Progenitor cell of endocrine pancreas (in vitro differentiated cells): ENCODE data around the gene TAF4. TPM values are rescaled to one million over a fixed set of nuclear protein-coding genes. Genes with fewer than 3 reads are reported as not detected.

Experiments used
- DNase-seq: peaks from one replicate; pipeline ENCODE4 v3.0.0; 2021; ENCODE audit warnings: low spot score; ENCODE audit not compliant: unreplicated experiment
- H3K27ac Mint-ChIP-seq: 2 replicates; pipeline ENCODE4 v1.8.0; 2021; ENCODE audit warnings: mild to moderate bottlenecking, moderate library complexity, mixed read lengths
- H3K27me3 Mint-ChIP-seq: 2 replicates; pipeline ENCODE4 v1.8.0; 2021; ENCODE audit warnings: mixed read lengths
- H3K36me3 Mint-ChIP-seq: 2 replicates; pipeline ENCODE4 v1.8.0; 2022; ENCODE audit warnings: mixed read lengths; ENCODE audit not compliant: insufficient read depth
- H3K4me1 Mint-ChIP-seq: 2 replicates; pipeline ENCODE4 v1.8.0; 2021; ENCODE audit warnings: low read depth, mixed read lengths
- H3K4me3 Mint-ChIP-seq: 2 replicates; pipeline ENCODE4 v1.8.0; 2021; ENCODE audit warnings: low read depth, mild to moderate bottlenecking, moderate library complexity, mixed read lengths
- H3K9me3 Mint-ChIP-seq: 2 replicates; pipeline ENCODE4 v1.8.0; 2021; ENCODE audit warnings: low read depth, mixed read lengths
- CTCF ChIP-seq: fragments of 200-600 bp; sonication (generic); IDR thresholded peaks from one replicate; pipeline ENCODE4 v1.5.0; 2021; ENCODE audit warnings: antibody characterized with exemption, mild to moderate bottlenecking; ENCODE audit not compliant: unreplicated experiment
- total RNA-seq: library from RNA; stranded (reverse); gene quantifications from 2 replicates; pipeline ENCODE4 v1.2.1, GENCODE V29; 2021

TAF4 gene
- total RNA-seq, 1 donor from 2014 or later = 34.7 TPM

GRCh38 chr20:61970357-61970756 lies 95.3 kb downstream of the TAF4 start:
- no peak overlapping the region for H3K27ac Mint-ChIP-seq
- peaks cover 20% of the 10 kb centered on the region for H3K36me3 Mint-ChIP-seq
- DNase-seq = no peak
- H3K4me3 Mint-ChIP-seq = no peak overlapping the region
- no peaks in the 10 kb centered on the region for H3K9me3 Mint-ChIP-seq
- H3K4me1 Mint-ChIP-seq = no peaks in the 10 kb centered on the region
- H3K27me3 Mint-ChIP-seq = no peaks in the 10 kb centered on the region
- TF ChIP-seq CTCF = no peak

DNA sequence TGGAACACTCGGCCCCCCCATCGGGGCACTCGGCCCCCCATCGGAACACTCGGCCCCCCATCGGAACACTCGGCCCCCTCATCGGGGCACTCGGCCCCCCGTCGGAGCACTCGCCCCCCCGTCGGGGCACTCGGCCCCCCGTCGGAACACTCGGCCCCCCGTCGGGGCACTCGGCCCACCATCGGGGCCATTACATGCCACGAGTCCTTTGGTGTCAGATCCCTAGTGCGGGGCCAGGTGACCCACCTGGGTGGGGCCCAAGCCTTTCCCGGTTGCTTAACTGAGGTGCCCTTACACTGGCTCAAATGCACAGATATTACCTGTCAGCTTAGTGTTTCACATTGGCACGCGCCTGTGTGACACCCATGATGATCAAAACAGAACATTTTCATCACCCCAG lies 95.9 kb downstream of the TAF4 start:
- H3K27me3 Mint-ChIP-seq = no peaks in the 10 kb centered on the region
- no peak overlapping the region for H3K4me3 Mint-ChIP-seq
- peaks cover 19% of the 10 kb centered on the region for H3K36me3 Mint-ChIP-seq
- no peaks in the 10 kb centered on the region for H3K4me1 Mint-ChIP-seq
- no peak for DNase-seq
- H3K9me3 Mint-ChIP-seq = no peaks in the 10 kb centered on the region
- no peak overlapping the region for H3K27ac Mint-ChIP-seq
- no peak for TF ChIP-seq CTCF

GRCh38 chr20:61968932-61969331 lies 96.7 kb downstream of the TAF4 start:
- Mint-ChIP-seq H3K9me3 (no peaks in the 10 kb centered on the region), H3K4me3 (no peak overlapping the region), H3K27me3 (no peaks in the 10 kb centered on the region), H3K36me3 (peaks cover 17% of the 10 kb centered on the region), H3K4me1 (no peaks in the 10 kb centered on the region), H3K27ac (no peak overlapping the region)
- DNase-seq = no peak
- TF ChIP-seq CTCF = no peak

DNA sequence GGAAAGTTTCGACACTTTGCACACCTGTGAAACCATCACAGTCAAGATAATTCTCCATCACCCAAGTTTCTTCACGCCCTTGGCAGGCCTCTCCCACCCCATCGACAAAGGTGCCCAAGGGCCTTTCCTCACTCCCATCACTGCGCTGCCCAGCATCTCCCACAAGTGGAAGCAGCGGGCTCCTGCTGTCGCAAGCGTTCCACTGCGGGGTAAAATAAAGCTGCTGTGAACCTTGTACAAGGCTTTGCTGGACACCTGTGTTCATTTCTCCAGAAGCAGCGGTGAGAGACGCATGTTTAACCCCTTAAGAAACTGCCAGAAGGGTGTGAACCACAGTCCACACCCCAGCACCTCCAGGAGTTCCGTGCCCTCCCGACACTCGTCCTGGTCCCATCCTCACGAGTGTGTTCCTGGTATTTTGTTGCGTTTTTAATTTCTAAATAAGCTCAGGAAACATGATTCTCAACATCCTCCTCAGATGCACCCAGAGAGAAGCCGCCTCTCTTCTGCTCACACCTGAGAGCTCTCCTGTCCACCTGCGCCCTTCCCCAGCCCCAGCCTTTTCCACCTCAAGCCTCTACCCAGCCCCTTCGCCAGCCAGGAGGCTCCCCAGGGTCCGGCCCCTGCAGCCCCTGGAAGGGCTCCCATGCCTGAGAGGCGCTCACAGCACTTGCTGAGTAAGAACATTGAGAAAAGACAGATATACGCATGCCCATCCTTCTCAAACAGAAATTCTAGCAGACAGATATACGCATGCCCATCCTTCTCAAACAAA lies 97.5 kb downstream of the TAF4 start:
- no peak for DNase-seq
- no peaks in the 10 kb centered on the region for H3K27me3 Mint-ChIP-seq
- H3K27ac Mint-ChIP-seq = peak overlapping the region; percentile 49
- H3K4me1 Mint-ChIP-seq = no peaks in the 10 kb centered on the region
- no peaks in the 10 kb centered on the region for H3K9me3 Mint-ChIP-seq
- H3K4me3 Mint-ChIP-seq = no peak overlapping the region
- TF ChIP-seq CTCF = no peak
- H3K36me3 Mint-ChIP-seq = peaks cover 15% of the 10 kb centered on the region

DNA sequence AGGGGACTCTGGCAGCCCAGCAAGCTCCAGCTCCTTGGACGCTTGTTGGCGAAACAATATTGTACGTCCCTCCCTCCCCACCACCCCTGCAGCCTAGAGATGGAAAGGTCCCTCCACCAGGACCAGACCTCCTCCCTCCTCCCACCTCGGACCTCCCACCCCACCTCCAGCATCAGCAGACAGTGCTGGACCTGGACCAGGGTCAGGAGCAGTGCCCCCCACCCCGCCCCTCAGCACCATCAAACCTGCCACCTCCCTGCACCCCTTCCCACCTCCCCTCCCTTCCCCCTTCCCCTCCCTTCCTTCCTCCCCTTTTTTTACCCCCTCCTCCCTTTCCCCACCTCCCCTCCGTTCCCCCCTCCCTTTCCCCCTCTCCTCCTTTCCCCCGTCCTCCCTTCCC lies 98.4 kb downstream of the TAF4 start:
- no peaks in the 10 kb centered on the region for H3K9me3 Mint-ChIP-seq
- no peak for TF ChIP-seq CTCF
- no peaks in the 10 kb centered on the region for H3K4me1 Mint-ChIP-seq
- H3K4me3 Mint-ChIP-seq = no peak overlapping the region
- no peak overlapping the region for H3K27ac Mint-ChIP-seq
- no peak for DNase-seq
- H3K36me3 Mint-ChIP-seq = peaks cover 5% of the 10 kb centered on the region
- no peaks in the 10 kb centered on the region for H3K27me3 Mint-ChIP-seq
